Keratinocyte (primary cell): Measurements from ENCODE around the gene RAPGEF3. TPM values are rescaled to one million over a fixed set of nuclear protein-coding genes. Genes with fewer than 3 reads are reported as not detected.

Experiments
- DNase-seq: peaks from one replicate; pipeline ENCODE4 v3.0.0-alpha.2; 2011; ENCODE audit warnings: low read depth, missing footprints, low spot score
- FAIRE-seq: peaks from 2 replicates; lab custom pipeline; 2011; peaks lifted over from hg19 to GRCh38; lab: Jason Lieb, UNC
- H2AFZ ChIP-seq: 2 replicates; pipeline ENCODE4 v1.6.0; 2012; ENCODE audit warnings: low read length, control low read depth, inconsistent platforms; ENCODE audit not compliant: control insufficient read depth
- H3K27ac ChIP-seq: 2 replicates; pipeline ENCODE4 v1.5.1; 2011; ENCODE audit warnings: low read length; ENCODE audit not compliant: control insufficient read depth, insufficient read depth
- H3K27me3 ChIP-seq: 3 replicates; pipeline ENCODE4 v1.6.0; 2011; ENCODE audit warnings: low read length; ENCODE audit not compliant: control insufficient read depth, insufficient read depth; ENCODE audit errors: extremely low read depth
- H3K36me3 ChIP-seq, 2 experiments: 2 replicates in 1 of 2; 3 replicates in 1 of 2; pipeline ENCODE4 v1.5.1; 2011; ENCODE audit warnings: low read length in 2 of 2, mild to moderate bottlenecking in 1 of 2; ENCODE audit not compliant: control insufficient read depth in 2 of 2, insufficient read depth in 2 of 2; ENCODE audit errors: extremely low read depth in 1 of 2
- H3K4me1 ChIP-seq: 3 replicates; pipeline ENCODE4 v1.5.1; 2011; ENCODE audit warnings: low read length; ENCODE audit not compliant: control insufficient read depth, insufficient read depth; ENCODE audit errors: extremely low read depth
- H3K4me2 ChIP-seq: 3 replicates; pipeline ENCODE4 v1.6.0; 2011; ENCODE audit warnings: low read depth, low read length; ENCODE audit not compliant: control insufficient read depth, insufficient read depth; ENCODE audit errors: extremely low read depth
- H3K4me3 ChIP-seq, 3 experiments: fragments of 200-600 bp in 1 of 3; sonication (generic) in 1 of 3; 2 replicates in 2 of 3; 3 replicates in 1 of 3; pipeline ENCODE4 v1.5.1; 2011 to 2016; ENCODE audit warnings: low read length in 3 of 3, mild to moderate bottlenecking in 3 of 3, control low read depth in 2 of 3, inconsistent platforms in 1 of 3, low read depth in 1 of 3, mixed read lengths in 1 of 3, mixed run types in 1 of 3, moderate library complexity in 1 of 3; ENCODE audit not compliant: control insufficient read depth in 2 of 3, insufficient read depth in 2 of 3; ENCODE audit errors: extremely low read depth in 1 of 3
- H3K79me2 ChIP-seq: 2 replicates; pipeline ENCODE4 v1.6.0; 2012; ENCODE audit warnings: low read length; ENCODE audit not compliant: control insufficient read depth, insufficient read depth
- H3K9ac ChIP-seq: 3 replicates; pipeline ENCODE4 v1.6.0; 2011; ENCODE audit warnings: low read length; ENCODE audit not compliant: control insufficient read depth, insufficient read depth; ENCODE audit errors: extremely low read depth
- H3K9me1 ChIP-seq: 3 replicates; pipeline ENCODE4 v1.6.0; 2011; ENCODE audit warnings: low read length; ENCODE audit not compliant: control insufficient read depth, insufficient read depth; ENCODE audit errors: extremely low read depth
- H3K9me3 ChIP-seq: 2 replicates; pipeline ENCODE4 v1.5.1; 2012; ENCODE audit warnings: low read depth, low read length; ENCODE audit not compliant: control insufficient read depth
- H4K20me1 ChIP-seq: 3 replicates; pipeline ENCODE4 v1.6.0; 2011; ENCODE audit warnings: low read length; ENCODE audit not compliant: control insufficient read depth, insufficient read depth; ENCODE audit errors: extremely low read depth
- EZH2 ChIP-seq: IDR thresholded peaks from one replicate; pipeline ENCODE4 v1.6.1; 2012; ENCODE audit warnings: inconsistent platforms, mild to moderate bottlenecking, low read length, moderate library complexity
- dilution Hi-C: fragments of 300-500 bp; cut with MboI; formaldehyde crosslinking; loops from one replicate; pipeline ENCODE4 v1.7.0; 2020; ENCODE audit warnings: low sequenced_read_pairs; ENCODE audit not compliant: extremely low pct_ligation_motif_present
- polyA plus RNA-seq, 5 experiments: library from polyadenylated mRNA; depleted of rRNA in 3 of 5; stranded (reverse) in 3 of 5; stranded (forward) in 1 of 5; unstranded in 1 of 5; fragments of >200 nt; gene quantifications; 1 replicate in 1 of 5; 2 replicates in 3 of 5; 3 replicates in 1 of 5; pipeline versions ENCODE4 v1.2.1 to v1.2.3, GENCODE V29; 2011 to 2012; ENCODE audit warnings: missing spikeins in 2 of 5, low read depth in 1 of 5, low replicate concordance in 1 of 5
- TF ChIP-seq, protein P1 (sequence below), 3 experiments: IDR thresholded peaks in 1 of 3; conservative IDR thresholded peaks in 1 of 3; optimal IDR thresholded peaks in 1 of 3; 2 replicates in 2 of 3; 3 replicates in 1 of 3; pipeline versions ENCODE3 to v1.5.1; 2011; ENCODE audit warnings: low read length in 3 of 3, mild to moderate bottlenecking in 3 of 3, moderate library complexity in 2 of 3, control low read depth in 1 of 3, inconsistent platforms in 1 of 3; ENCODE audit not compliant: insufficient read depth in 2 of 3; ENCODE audit errors: extremely low read depth in 1 of 3

The RAPGEF3 gene
- polyA plus RNA-seq, 1 donor (not counting 4 experiments of a cell fraction or from before 2014, with no cell fraction given), result 5.1 TPM

DNA sequence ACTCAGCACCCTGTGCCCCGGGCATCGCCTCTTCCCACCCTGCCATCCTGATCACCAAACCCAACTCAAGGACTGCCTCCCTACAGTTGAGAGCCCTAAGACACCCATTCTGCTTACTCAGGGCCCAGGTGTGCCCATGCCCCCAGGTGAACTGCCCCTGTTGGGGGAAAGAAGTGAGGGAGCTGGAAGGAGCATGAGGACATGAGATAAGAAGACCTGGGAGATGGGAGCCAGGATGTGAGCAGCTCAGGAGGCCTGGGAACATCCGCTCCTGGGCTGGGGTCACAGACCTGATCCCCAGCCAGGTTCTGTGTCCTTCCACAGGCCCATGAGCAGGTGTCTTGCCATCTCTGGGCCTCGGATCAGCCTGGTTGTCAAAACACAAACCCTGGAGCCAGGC is 6.6 kb downstream of the RAPGEF3 start:
- H3K4me3 ChIP-seq, result peak overlapping the region in 1 of 3 experiments; percentile 25
- TF ChIP-seq, protein P1, sequence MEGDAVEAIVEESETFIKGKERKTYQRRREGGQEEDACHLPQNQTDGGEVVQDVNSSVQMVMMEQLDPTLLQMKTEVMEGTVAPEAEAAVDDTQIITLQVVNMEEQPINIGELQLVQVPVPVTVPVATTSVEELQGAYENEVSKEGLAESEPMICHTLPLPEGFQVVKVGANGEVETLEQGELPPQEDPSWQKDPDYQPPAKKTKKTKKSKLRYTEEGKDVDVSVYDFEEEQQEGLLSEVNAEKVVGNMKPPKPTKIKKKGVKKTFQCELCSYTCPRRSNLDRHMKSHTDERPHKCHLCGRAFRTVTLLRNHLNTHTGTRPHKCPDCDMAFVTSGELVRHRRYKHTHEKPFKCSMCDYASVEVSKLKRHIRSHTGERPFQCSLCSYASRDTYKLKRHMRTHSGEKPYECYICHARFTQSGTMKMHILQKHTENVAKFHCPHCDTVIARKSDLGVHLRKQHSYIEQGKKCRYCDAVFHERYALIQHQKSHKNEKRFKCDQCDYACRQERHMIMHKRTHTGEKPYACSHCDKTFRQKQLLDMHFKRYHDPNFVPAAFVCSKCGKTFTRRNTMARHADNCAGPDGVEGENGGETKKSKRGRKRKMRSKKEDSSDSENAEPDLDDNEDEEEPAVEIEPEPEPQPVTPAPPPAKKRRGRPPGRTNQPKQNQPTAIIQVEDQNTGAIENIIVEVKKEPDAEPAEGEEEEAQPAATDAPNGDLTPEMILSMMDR (optimal IDR thresholded peaks at IDR 0.05 in 1 of 3, IDR thresholded peaks at IDR 0.05 in 1 of 3, conservative IDR thresholded peaks at IDR 0.05 in 1 of 3; ENCODE audit: extremely low read depth in 1 of 3, insufficient read depth in 2 of 3, low read length in 3 of 3), result no peak
- TF ChIP-seq EZH2, result no peak
- no peaks in the 10 kb centered on the region for H4K20me1 ChIP-seq
- dilution Hi-C loops, result no loop called here
- FAIRE-seq, result no peak
- peak overlapping the region; percentile 93 for H3K27ac ChIP-seq
- no peaks in the 10 kb centered on the region for H3K27me3 ChIP-seq
- H3K79me2 ChIP-seq, result no peaks in the 10 kb centered on the region
- H3K9me1 ChIP-seq, result peaks cover 4% of the 10 kb centered on the region
- H3K4me1 ChIP-seq, result peaks cover 62% of the 10 kb centered on the region
- DNase-seq, result no peak
- peak overlapping the region; percentile 72 for H3K9ac ChIP-seq
- H3K9me3 ChIP-seq, result no peaks in the 10 kb centered on the region
- peaks cover 5 to 19% of the 10 kb centered on the region in 2 experiments for H3K36me3 ChIP-seq
- H2AFZ ChIP-seq, result no peak overlapping the region
- peak overlapping the region; percentile 80 for H3K4me2 ChIP-seq

DNA sequence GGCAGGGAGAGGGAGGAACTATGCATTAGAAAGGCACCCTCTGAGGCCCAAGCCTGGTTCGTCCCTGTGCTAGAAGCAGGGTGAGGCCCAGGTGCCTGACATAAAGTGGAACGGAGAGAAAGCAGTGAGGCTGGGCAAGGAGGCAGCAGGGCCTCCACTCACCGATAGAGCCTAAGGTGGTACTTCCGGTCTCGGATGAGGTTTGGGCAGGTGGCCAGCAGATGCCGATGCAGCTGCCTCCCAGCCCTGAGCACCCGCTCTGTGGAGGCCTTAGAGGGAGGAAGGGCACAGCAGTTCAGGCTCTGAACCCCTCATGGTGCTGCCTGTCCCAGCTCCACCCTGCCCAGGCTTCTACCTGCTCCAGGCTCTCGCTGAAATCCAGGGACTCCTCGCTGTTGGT is 7.1 kb downstream of the RAPGEF3 start:
- FAIRE-seq, result peak; percentile 51
- TF ChIP-seq EZH2, result no peak
- TF ChIP-seq, protein P1 (optimal IDR thresholded peaks at IDR 0.05 in 1 of 3, IDR thresholded peaks at IDR 0.05 in 1 of 3, conservative IDR thresholded peaks at IDR 0.05 in 1 of 3; ENCODE audit: extremely low read depth in 1 of 3, insufficient read depth in 2 of 3, low read length in 3 of 3), result no peak
- no peak overlapping the region for H2AFZ ChIP-seq
- H3K9ac ChIP-seq, result peak overlapping the region; percentile 72
- peaks cover 4% of the 10 kb centered on the region for H3K9me1 ChIP-seq
- no peaks in the 10 kb centered on the region for H3K27me3 ChIP-seq
- DNase-seq, result no peak
- H3K27ac ChIP-seq, result peak overlapping the region; percentile 93
- H3K79me2 ChIP-seq, result no peaks in the 10 kb centered on the region
- H3K9me3 ChIP-seq, result no peaks in the 10 kb centered on the region
- no peak overlapping the region for H3K4me3 ChIP-seq
- H3K4me1 ChIP-seq, result peaks cover 62% of the 10 kb centered on the region
- peaks cover 5 to 19% of the 10 kb centered on the region in 2 experiments for H3K36me3 ChIP-seq
- dilution Hi-C loops, result no loop called here
- peak overlapping the region; percentile 80 for H3K4me2 ChIP-seq
- no peaks in the 10 kb centered on the region for H4K20me1 ChIP-seq
